Caco-2 (cell line): ENCODE results near the gene MSRB3. TPM values are rescaled to one million over a fixed set of nuclear protein-coding genes. Genes with fewer than 3 reads are reported as not detected.
"Not testable (repeated sequence)": the region's sequence is repeated elsewhere in the genome, so short reads cannot be mapped to it uniquely, and the experiment has no call there.

ENCODE experiments used
- BruUV-seq: library from RNA; stranded (reverse); fragments of 400-500 nt; replicated peaks from 2 replicates; lab custom pipeline; 2021; lab: Mats Ljungman, UMichigan
- CTCF ChIA-PET: fragments of 300-600 bp; sonication (Branson Sonifier 250); formaldehyde crosslinking; loops from one replicate; lab custom pipeline; 2022; ENCODE audit warnings: antibody characterized with exemption; lab: Charles Lee
- POLR2A ChIA-PET: fragments of 300-600 bp; sonication (Branson Sonifier 250); formaldehyde crosslinking; loops from one replicate; lab custom pipeline; 2022; ENCODE audit warnings: antibody characterized with exemption; lab: Charles Lee
- DNase-seq, 2 experiments: peaks; one replicate each; pipeline versions ENCODE4 v3.0.0 to v3.0.0-alpha.2; 2020 to 2022
- H3K27me3 ChIP-seq: replicated peaks from 2 replicates; pipeline ENCODE4 v1.6.0; 2011; ENCODE audit warnings: low read length; ENCODE audit not compliant: control insufficient read depth, insufficient read depth
- H3K36me3 ChIP-seq: 2 replicates; pipeline ENCODE4 v1.5.1; 2011; ENCODE audit warnings: low read length; ENCODE audit not compliant: control insufficient read depth, insufficient read depth
- H3K4me1 ChIP-seq: fragments of 250-450 bp; sonication (Bioruptor Pico); 2 replicates; pipeline ENCODE4 v1.5.1; 2020; ENCODE audit warnings: mild to moderate bottlenecking
- H3K4me3 ChIP-seq: 2 replicates; pipeline ENCODE4 v1.5.1; 2011; ENCODE audit warnings: low read depth, mild to moderate bottlenecking, control low read depth, low read length
- H3K9me3 ChIP-seq: fragments of 250-450 bp; sonication (Bioruptor Pico); 2 replicates; pipeline ENCODE4 v1.5.1; 2020; ENCODE audit warnings: mild to moderate bottlenecking, moderate library complexity
- H3K27ac Mint-ChIP-seq: one replicate; pipeline ENCODE4 v1.8.0; 2022; ENCODE audit warnings: mixed read lengths; ENCODE audit not compliant: unreplicated experiment
- H3K27me3 Mint-ChIP-seq: one replicate; pipeline ENCODE4 v1.8.0; 2022; ENCODE audit warnings: mixed read lengths; ENCODE audit not compliant: insufficient read depth, unreplicated experiment
- H3K36me3 Mint-ChIP-seq: one replicate; pipeline ENCODE4 v1.8.0; 2022; ENCODE audit warnings: mild to moderate bottlenecking, mixed read lengths; ENCODE audit not compliant: insufficient read depth, unreplicated experiment
- H3K4me1 Mint-ChIP-seq: one replicate; pipeline ENCODE4 v1.8.0; 2022; ENCODE audit warnings: low read depth, mixed read lengths; ENCODE audit not compliant: unreplicated experiment
- H3K4me3 Mint-ChIP-seq: one replicate; pipeline ENCODE4 v1.8.0; 2022; ENCODE audit warnings: mild to moderate bottlenecking, moderate library complexity, mixed read lengths; ENCODE audit not compliant: unreplicated experiment
- H3K9me3 Mint-ChIP-seq: one replicate; pipeline ENCODE4 v1.8.0; 2022; ENCODE audit warnings: mixed read lengths; ENCODE audit not compliant: unreplicated experiment
- CTCF ChIP-seq, 2 experiments: fragments of 200-600 bp in 1 of 2; IDR thresholded peaks; 1 replicate in 1 of 2; 2 replicates in 1 of 2; pipeline versions ENCODE4 v1.5.1 to v1.8.0; 2011 to 2022; ENCODE audit warnings: antibody characterized with exemption in 1 of 2, control low read depth in 1 of 2, inconsistent platforms in 1 of 2, low read depth in 1 of 2, low read length in 1 of 2, mild to moderate bottlenecking in 1 of 2, moderate library complexity in 1 of 2; ENCODE audit not compliant: insufficient read depth in 1 of 2, severe bottlenecking in 1 of 2, unreplicated experiment in 1 of 2
- intact Hi-C: fragments of 100-400 bp; cut with micrococcal nuclease; formaldehyde crosslinking; loops from one replicate; pipeline ENCODE4 v1.10.0; 2022; ENCODE audit not compliant: unreplicated experiment
- total RNA-seq: library from RNA; stranded (reverse); gene quantifications from 2 replicates; pipeline ENCODE4 v1.2.3, GENCODE V29; 2022

MSRB3 gene
- total RNA-seq, 1 experiment from 2014 or later, result 7.7 TPM

- Mint-ChIP-seq H3K27me3 (no peaks in the 10 kb centered on the region), H3K4me3 (no peak overlapping the region), H3K36me3 (no peaks in the 10 kb centered on the region), H3K27ac (no peak overlapping the region), H3K9me3 (no peaks in the 10 kb centered on the region), H3K4me1 (no peaks in the 10 kb centered on the region)
- Histone ChIP-seq H3K4me3 (no peak overlapping the region), H3K9me3 (no peaks in the 10 kb centered on the region), H3K27me3 (no peaks in the 10 kb centered on the region), H3K36me3 (no peaks in the 10 kb centered on the region), H3K4me1 (no peaks in the 10 kb centered on the region)
- BruUV-seq, result no TSS peak
- intact Hi-C loops, result no loop called here
- TF ChIP-seq CTCF (IDR thresholded peaks at IDR 0.05; ENCODE audit: insufficient read depth in 1 of 2, low read depth in 1 of 2, low read length in 1 of 2, severe bottlenecking in 1 of 2, unreplicated experiment in 1 of 2), result no peak
- DNase-seq, result no peak
- ChIA-PET CTCF (no interaction called here), POLR2A (no interaction called here)
Measured at GRCh38 chr12:65282840-65283239, 4.4 kb downstream of the MSRB3 start.

- H3K9me3 Mint-ChIP-seq, POLR2A ChIA-PET, H3K4me3 Mint-ChIP-seq, H3K36me3 ChIP-seq, H3K36me3 Mint-ChIP-seq, CTCF ChIA-PET, intact Hi-C loops, H3K27ac Mint-ChIP-seq, H3K9me3 ChIP-seq, H3K27me3 Mint-ChIP-seq, H3K4me1 ChIP-seq, BruUV-seq, DNase-seq, H3K4me1 Mint-ChIP-seq, H3K27me3 ChIP-seq, H3K4me3 ChIP-seq: not testable (repeated sequence)
Measured at GRCh38 chr12:65285532-65285931, 7.0 kb downstream of the MSRB3 start.

GRCh38 chr12:65287426-65287825 is 8.9 kb downstream of the MSRB3 start:
- intact Hi-C loops, result no loop called here
- no peaks in the 10 kb centered on the region for H3K36me3 Mint-ChIP-seq
- CTCF ChIA-PET, result no interaction called here

More at GRCh38 chr12:65287426-65287825, 8.9 kb downstream of the MSRB3 start:
- POLR2A ChIA-PET, result no interaction called here
- no peak for DNase-seq
- Mint-ChIP-seq H3K9me3 (no peaks in the 10 kb centered on the region), H3K4me1 (no peaks in the 10 kb centered on the region), H3K4me3 (no peak overlapping the region), H3K27ac (no peak overlapping the region), H3K27me3 (no peaks in the 10 kb centered on the region)
- TF ChIP-seq CTCF (IDR thresholded peaks at IDR 0.05; ENCODE audit: insufficient read depth in 1 of 2, low read depth in 1 of 2, low read length in 1 of 2, severe bottlenecking in 1 of 2, unreplicated experiment in 1 of 2), result no peak
- no peaks in the 10 kb centered on the region for H3K4me1 ChIP-seq
- no TSS peak for BruUV-seq
- H3K9me3 ChIP-seq, result no peaks in the 10 kb centered on the region
- no peaks in the 10 kb centered on the region for H3K27me3 ChIP-seq
- no peak overlapping the region for H3K4me3 ChIP-seq
- H3K36me3 ChIP-seq, result no peaks in the 10 kb centered on the region
